Dendritic cell treated with granulocyte-macrophage colony-stimulating factor and Interleukin-4, amounts not matched to agents 40 ng/mL and 50 ng/mL, for 4 days (primary cell): ENCODE results near the gene GHRH.

Experiments
- H3K27ac Mint-ChIP-seq: one replicate; pipeline ENCODE4 v1.8.0; 2022; ENCODE audit warnings: mild to moderate bottlenecking, mixed read lengths
- H3K27me3 Mint-ChIP-seq: one replicate; pipeline ENCODE4 v1.8.0; 2022; ENCODE audit warnings: mild to moderate bottlenecking, mixed read lengths
- H3K36me3 Mint-ChIP-seq: one replicate; pipeline ENCODE4 v1.8.0; 2022; ENCODE audit warnings: low read depth, mixed read lengths
- H3K4me1 Mint-ChIP-seq: one replicate; pipeline ENCODE4 v1.8.0; 2022; ENCODE audit warnings: low read depth, mixed read lengths
- H3K4me3 Mint-ChIP-seq: one replicate; pipeline ENCODE4 v1.8.0; 2022; ENCODE audit warnings: mild to moderate bottlenecking, moderate library complexity, mixed read lengths
- H3K9me3 Mint-ChIP-seq: one replicate; pipeline ENCODE4 v1.8.0; 2022; ENCODE audit warnings: mixed read lengths
- intact Hi-C: fragments of 100-400 bp; cut with micrococcal nuclease; formaldehyde crosslinking; loops from one replicate; pipeline ENCODE4 v1.15.0; 2022

The GHRH gene

DNA sequence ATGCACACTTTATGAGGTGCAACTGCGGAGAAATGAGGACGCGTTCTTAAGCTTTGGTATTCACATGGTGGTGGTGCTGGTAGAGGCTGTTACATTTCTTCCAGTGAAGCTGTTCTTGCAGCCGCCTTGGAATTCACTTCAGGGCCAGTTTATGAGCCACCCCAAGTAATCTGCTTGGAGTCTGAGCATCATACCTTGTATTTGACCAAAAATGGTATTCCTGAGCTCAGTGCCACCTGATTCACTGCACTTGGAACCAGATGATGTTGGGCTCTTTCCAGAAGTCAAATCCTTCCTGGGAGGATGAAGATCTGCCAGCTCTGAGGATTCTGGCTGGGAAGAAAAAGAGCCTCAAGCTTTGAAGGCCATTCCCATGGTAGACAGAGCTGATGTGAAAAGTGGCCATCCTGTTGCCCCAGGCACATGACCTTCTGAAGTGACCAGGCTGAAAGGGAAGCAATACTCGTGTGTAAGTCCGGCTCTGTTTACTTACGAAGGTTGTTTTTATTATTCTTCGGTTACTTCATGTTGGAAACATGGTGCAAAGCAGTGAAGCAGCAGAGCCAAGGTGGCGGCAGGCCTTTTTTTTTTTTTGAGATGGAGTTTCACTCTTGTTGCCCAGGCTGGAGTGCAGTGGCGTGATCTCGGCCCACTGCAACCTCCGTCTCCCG, 35.6 kb upstream of the GHRH start:
- H3K4me1 Mint-ChIP-seq, result peaks cover 59% of the 10 kb centered on the region
- H3K27me3 Mint-ChIP-seq, result no peaks in the 10 kb centered on the region
- peaks cover 65% of the 10 kb centered on the region for H3K36me3 Mint-ChIP-seq
- H3K27ac Mint-ChIP-seq, result peak overlapping the region; percentile 30
- intact Hi-C loops, result no loop called here
- no peak overlapping the region for H3K4me3 Mint-ChIP-seq
- peaks cover 8% of the 10 kb centered on the region for H3K9me3 Mint-ChIP-seq

DNA sequence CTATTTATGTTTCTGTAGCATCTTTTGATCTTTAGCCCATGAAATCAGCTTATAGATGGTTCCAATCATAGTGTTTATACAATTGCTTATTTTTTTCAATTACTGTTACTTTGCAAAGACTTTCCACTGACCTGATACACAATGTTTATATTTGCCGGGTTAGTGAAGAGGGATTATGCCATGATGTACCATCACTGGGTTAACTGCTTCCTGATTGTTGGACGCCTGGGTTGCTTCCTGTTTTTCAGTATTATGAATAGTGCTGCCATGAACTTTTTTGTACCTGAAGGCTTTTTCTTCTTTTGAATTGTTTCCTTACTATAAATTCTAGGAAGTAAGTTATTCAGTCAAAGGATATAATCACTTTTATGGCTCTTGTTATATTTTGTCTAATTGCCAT, 34.8 kb upstream of the GHRH start:
- Mint-ChIP-seq H3K9me3 (peaks cover 8% of the 10 kb centered on the region), H3K27me3 (no peaks in the 10 kb centered on the region), H3K4me1 (peaks cover 68% of the 10 kb centered on the region), H3K27ac (peak overlapping the region; percentile 30), H3K36me3 (peaks cover 65% of the 10 kb centered on the region), H3K4me3 (no peak overlapping the region)
- intact Hi-C loops, result no loop called here

DNA sequence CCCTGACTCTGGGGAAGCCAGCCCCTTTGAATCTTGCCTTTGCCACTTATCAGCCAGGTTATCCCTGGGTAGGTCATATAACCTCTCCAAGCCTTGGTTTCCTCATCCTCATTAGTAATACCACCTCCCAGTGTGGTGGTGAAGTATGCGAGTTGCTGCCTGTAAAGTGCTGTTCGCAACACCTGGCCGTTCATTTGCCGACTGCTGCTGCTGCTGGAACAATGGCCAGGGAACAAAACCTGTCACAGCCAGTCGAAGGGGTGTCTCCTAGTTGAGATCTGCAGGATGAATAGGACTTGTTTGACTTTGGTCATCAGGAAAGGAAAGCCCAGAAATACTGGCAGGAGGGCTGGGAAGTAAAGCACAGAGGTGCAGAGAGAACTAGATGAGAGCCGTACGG, 34.0 kb upstream of the GHRH start:
- intact Hi-C loops, result no loop called here
- H3K4me1 Mint-ChIP-seq, result peaks cover 71% of the 10 kb centered on the region

DNA sequence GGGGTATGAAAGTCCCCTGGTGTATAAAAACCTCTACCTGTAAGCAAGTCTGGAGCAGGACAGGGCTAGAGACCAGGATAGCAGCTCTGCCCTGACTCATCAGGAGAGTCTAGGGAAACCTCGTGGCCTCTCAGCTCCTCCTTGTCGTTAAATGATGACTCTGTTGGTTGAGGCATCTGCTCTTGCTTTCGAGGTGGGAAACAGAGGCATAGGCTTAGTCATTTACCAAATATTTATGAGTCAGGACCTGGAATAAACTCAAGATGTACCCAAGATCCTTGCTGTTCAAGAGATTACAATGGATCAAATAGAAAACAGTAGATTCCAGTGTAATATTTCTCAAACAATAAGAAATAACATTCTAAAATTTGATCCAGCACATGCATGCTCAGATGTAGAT, 33.4 kb upstream of the GHRH start:
- intact Hi-C loops, result no loop called here
- peaks cover 54% of the 10 kb centered on the region for H3K36me3 Mint-ChIP-seq
- H3K27me3 Mint-ChIP-seq, result no peaks in the 10 kb centered on the region
- peaks cover 8% of the 10 kb centered on the region for H3K9me3 Mint-ChIP-seq
- no peak overlapping the region for H3K4me3 Mint-ChIP-seq
- peak overlapping the region; percentile 94 for H3K27ac Mint-ChIP-seq
- H3K4me1 Mint-ChIP-seq, result peaks cover 67% of the 10 kb centered on the region

More for the DNA sequence above, 34.0 kb upstream of the GHRH start:
- H3K4me3 Mint-ChIP-seq, result no peak overlapping the region
- H3K36me3 Mint-ChIP-seq, result peaks cover 60% of the 10 kb centered on the region
- H3K9me3 Mint-ChIP-seq, result peaks cover 8% of the 10 kb centered on the region
- H3K27ac Mint-ChIP-seq, result peak overlapping the region; percentile 24
- H3K27me3 Mint-ChIP-seq, result no peaks in the 10 kb centered on the region

DNA sequence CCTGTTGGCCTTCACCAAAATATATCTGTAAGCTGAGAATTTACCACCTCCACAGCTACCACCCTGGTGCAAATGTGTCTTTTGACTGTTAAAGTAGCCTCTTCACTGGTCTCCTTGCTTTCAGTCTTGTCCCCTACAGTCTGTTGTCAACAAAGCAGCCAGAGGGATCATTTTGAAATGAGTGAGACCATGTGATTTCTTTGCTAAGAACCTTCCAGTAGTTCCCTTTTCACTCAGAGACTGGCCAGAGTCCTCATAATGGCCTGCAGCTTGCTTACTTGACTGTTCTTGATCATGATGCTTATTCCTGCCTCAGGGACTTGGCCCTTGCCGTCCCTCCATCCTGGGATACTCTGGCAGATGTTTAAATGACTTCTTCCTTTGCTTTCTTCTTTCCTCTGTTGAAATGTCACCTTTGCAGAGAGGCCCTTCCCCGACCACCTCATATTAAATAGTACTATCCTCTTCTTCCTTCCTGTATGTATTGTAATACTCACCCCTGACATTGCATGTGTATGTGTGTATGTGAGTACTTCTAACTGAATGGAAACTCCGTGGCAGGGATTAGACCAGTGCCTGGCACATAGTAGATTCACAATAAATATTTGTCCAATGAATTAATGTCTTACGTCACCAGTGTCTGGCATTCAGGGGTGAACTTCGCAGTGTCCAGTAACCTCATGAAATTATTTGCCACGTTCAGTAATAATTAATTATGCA, 32.8 kb upstream of the GHRH start:
- Mint-ChIP-seq H3K4me1 (peaks cover 61% of the 10 kb centered on the region), H3K4me3 (peak overlapping the region; percentile 5), H3K27me3 (no peaks in the 10 kb centered on the region), H3K9me3 (peaks cover 8% of the 10 kb centered on the region), H3K36me3 (peaks cover 48% of the 10 kb centered on the region), H3K27ac (peak overlapping the region; percentile 94)
- intact Hi-C loops, result loop anchor here (5.0 kb wide), 1 partner anchor 88 kb away; no protein-coding TSS in a partner anchor

DNA sequence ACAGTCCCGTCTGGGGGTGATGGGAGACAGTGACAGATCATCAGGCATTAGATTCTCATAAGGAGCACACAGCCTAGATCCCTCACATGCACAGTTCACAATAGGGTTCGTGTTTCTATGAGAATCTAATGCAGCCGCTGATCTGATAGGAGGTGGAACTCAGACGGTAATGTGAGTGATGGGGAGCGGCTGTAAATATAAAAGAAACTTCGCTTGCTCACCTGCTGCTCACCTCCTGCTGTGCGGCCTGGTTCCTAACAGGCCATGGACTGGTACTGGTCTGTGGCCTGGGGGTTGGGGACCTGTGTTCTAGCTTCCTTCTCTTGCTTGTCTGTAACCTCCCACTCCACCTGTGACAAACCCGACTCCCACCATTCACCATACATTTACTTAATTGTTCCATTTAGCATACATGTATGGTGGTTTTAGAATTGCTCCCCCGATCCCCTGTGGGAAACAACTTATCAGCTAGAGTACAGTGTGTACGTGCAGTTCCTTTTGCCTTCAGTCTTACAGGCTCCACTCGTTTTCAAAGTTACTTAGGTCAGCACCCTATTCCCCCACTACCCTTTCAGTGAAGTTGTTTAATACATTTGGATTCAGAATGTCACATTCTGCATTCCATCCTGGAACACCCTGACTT, 31.8 kb upstream of the GHRH start:
- Mint-ChIP-seq H3K27me3 (no peaks in the 10 kb centered on the region), H3K4me1 (peaks cover 60% of the 10 kb centered on the region), H3K36me3 (peaks cover 40% of the 10 kb centered on the region), H3K27ac (peak overlapping the region; percentile 94), H3K9me3 (peaks cover 8% of the 10 kb centered on the region), H3K4me3 (peak overlapping the region; percentile 9)
- intact Hi-C loops, result loop anchor here (5.0 kb wide), 1 partner anchor 89 kb away; no protein-coding TSS in a partner anchor

DNA sequence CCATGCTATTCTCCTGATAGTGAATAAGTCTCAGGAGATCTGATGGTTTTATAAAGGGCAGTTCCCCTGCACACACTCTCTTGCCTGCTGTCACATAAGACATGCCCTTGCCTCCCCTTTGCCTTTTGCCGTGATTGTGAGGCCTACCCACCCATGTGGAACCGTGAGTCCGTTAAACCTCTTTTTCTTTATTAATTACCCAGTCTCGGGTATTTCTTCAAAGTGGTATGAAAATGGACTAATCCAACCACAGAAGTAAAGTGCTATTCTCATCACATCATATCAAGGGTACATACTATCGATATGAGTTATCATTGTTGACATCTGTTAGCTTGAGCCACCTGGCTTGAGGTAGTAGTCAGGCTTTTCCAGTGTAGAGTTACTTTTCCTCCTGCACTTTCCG, 30.1 kb upstream of the GHRH start:
- H3K4me1 Mint-ChIP-seq, result peaks cover 71% of the 10 kb centered on the region
- H3K27ac Mint-ChIP-seq, result peak overlapping the region; percentile 94
- intact Hi-C loops, result loop anchor here (5.0 kb wide), 1 partner anchor 91 kb away; no protein-coding TSS in a partner anchor

DNA sequence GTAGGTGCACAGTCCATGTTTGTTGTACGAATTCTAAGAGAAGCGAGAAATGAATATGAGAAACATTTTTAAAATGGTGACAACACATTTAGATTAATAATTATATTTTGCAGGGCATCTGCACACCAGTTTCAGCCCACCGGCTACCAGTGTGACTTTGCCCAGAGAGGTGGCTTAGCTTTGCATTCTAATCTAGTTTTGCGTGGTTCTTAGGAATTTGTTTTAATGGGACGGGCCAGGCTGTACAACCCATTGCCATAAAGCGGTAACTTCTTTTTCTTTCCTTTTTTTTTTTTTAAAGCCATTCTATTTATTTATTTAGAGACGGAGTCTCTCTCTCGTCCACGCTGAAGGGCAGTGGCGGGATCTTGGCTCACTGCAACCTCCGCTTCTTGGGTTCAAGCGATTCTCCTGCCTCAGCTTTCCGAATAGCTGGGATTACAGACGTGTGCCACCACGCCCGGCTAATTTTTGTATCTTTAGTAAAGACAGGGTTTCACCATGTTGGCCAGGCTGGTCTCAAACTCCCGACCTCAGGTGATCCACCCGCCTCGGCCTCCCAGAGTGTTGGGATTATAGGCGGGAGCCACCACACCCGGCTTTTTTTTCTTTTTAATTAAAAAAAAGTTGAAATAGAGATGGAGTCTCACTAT, 28.7 kb upstream of the GHRH start:
- peaks cover 17% of the 10 kb centered on the region for H3K9me3 Mint-ChIP-seq
- H3K27ac Mint-ChIP-seq, result peak overlapping the region; percentile 94
- intact Hi-C loops, result loop anchor here (5.0 kb wide), 1 partner anchor 92 kb away; no protein-coding TSS in a partner anchor
- peak overlapping the region; percentile 80 for H3K4me3 Mint-ChIP-seq
- no peaks in the 10 kb centered on the region for H3K27me3 Mint-ChIP-seq
- H3K4me1 Mint-ChIP-seq, result peaks cover 64% of the 10 kb centered on the region
- peaks cover 29% of the 10 kb centered on the region for H3K36me3 Mint-ChIP-seq

More for the DNA sequence above, 30.1 kb upstream of the GHRH start:
- H3K27me3 Mint-ChIP-seq, result no peaks in the 10 kb centered on the region
- peaks cover 29% of the 10 kb centered on the region for H3K36me3 Mint-ChIP-seq
- H3K9me3 Mint-ChIP-seq, result peaks cover 17% of the 10 kb centered on the region
- H3K4me3 Mint-ChIP-seq, result no peak overlapping the region

DNA sequence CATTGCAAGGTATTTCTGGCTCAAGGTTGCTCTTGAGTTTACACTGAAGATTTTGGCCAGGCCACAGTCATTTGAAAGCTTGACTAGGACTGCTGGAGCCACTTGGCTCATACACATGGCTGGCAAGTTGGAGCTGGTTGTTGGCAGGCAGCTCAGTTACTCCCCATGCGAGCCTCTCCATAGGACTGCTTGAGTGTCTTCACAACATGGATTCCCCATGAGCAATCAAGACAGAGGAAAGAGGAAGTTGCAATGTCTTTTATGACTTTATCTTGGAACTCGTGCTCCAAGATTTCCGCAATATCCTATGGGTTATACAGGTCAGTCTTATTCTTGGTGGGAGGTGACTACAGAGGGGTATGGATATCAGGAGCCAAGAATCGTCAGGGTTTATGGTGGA, 26.5 kb upstream of the GHRH start:
- H3K4me1 Mint-ChIP-seq, result peaks cover 44% of the 10 kb centered on the region
- H3K27me3 Mint-ChIP-seq, result no peaks in the 10 kb centered on the region
- H3K27ac Mint-ChIP-seq, result peak overlapping the region; percentile 94
- intact Hi-C loops, result loop anchor here (2.0 kb wide), 1 partner anchor 17 kb away; no protein-coding TSS in a partner anchor
- H3K9me3 Mint-ChIP-seq, result peaks cover 9% of the 10 kb centered on the region
- H3K4me3 Mint-ChIP-seq, result no peak overlapping the region
- peaks cover 18% of the 10 kb centered on the region for H3K36me3 Mint-ChIP-seq

DNA sequence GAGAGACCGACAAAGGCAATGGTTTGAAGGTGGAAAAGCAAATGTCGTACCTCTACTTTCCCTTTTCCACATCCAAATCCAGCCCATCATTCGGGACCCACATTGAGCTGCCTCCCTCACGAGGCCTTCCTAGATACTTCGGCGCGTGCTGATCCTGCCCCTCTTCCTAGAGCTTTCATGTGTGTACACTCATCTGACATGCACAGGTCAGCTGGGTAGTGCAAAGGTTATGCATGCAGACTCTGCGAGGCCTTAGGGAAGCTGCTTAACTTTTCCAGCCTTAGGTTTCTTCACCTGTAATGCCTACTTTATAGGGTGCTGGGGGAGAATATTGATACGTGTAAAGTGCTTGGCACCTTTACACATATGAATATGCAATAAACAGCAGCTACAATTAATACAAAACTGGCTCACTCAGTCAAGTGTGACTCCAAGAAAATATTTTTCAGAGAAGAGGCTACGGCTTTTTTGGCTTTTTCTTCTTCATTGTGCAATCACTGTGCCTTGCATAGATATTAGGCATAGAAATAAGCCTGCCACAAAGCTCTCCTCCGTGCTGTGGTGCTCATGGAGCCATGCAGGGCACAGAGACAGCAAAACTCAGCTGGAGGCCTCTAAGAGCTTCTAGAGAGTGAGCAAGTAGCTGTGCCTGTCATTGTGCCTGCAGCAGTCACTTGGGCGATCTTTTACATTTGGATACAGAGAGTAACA, 24.2 kb upstream of the GHRH start:
- Mint-ChIP-seq H3K27me3 (no peaks in the 10 kb centered on the region), H3K4me3 (no peak overlapping the region), H3K27ac (peak overlapping the region; percentile 32), H3K4me1 (peaks cover 26% of the 10 kb centered on the region), H3K36me3 (no peaks in the 10 kb centered on the region), H3K9me3 (peaks cover 9% of the 10 kb centered on the region)
- intact Hi-C loops, result no loop called here

DNA sequence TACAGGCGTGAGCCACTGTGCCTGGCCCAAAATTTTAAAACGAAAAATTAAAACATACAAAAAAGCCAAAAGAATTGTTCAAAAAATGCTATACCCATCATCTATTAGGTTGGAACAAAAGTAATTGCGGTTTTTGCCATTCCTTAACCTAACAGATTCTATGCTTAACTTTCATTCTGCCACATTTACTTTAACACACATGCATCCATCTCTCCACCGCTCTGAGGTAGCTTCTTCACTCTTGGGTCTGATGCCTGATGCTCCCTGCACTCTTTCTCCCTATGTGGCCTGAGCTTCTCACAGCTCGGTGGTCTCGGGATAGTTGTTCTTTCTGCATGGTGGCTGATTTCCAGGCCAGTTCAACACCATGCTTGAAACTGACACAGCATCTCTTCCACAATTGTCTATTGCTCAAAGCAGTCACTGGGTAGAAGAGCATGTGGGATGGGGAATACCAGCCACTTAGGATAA, 23.1 kb upstream of the GHRH start:
- peaks cover 26% of the 10 kb centered on the region for H3K4me1 Mint-ChIP-seq
- intact Hi-C loops, result no loop called here
- H3K27ac Mint-ChIP-seq, result no peak overlapping the region
- H3K36me3 Mint-ChIP-seq, result no peaks in the 10 kb centered on the region
- peaks cover 9% of the 10 kb centered on the region for H3K9me3 Mint-ChIP-seq
- no peak overlapping the region for H3K4me3 Mint-ChIP-seq
- H3K27me3 Mint-ChIP-seq, result no peaks in the 10 kb centered on the region

DNA sequence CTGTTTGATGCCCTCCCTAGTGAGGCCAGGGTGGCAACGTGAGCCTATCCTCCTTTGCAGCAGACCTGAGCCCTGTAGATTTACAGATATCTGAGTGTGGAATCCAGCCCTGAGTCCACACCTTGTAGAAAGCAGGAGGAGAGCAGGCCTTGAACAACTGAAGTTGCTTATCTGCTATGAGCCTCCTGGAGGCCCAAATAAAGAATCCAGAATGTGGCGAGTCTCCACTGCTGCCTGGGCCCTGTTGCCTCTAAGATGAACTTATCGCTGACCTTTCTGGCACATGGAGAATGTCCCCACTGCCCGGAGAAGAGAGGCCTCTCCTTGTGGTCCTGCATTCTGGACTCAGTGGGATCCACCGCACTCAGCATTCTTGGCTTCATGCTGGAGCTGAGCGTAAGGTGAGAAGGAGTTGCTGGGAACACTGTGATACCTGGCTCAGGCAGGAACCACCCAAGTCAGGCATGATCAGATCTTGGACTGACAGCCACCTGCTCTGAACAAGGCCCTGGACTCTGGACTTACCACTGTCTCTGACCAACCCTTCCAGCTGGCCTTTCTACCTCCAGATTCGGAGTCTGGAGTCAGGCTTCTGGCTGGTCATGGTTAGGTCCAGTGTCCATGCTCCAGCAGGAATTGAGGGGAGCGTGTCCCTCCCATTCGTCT, 22.0 kb upstream of the GHRH start:
- intact Hi-C loops, result no loop called here
- H3K4me1 Mint-ChIP-seq, result peaks cover 25% of the 10 kb centered on the region
- H3K27ac Mint-ChIP-seq, result no peak overlapping the region
- no peaks in the 10 kb centered on the region for H3K27me3 Mint-ChIP-seq
- H3K9me3 Mint-ChIP-seq, result peaks cover 9% of the 10 kb centered on the region
- no peak overlapping the region for H3K4me3 Mint-ChIP-seq
- no peaks in the 10 kb centered on the region for H3K36me3 Mint-ChIP-seq

DNA sequence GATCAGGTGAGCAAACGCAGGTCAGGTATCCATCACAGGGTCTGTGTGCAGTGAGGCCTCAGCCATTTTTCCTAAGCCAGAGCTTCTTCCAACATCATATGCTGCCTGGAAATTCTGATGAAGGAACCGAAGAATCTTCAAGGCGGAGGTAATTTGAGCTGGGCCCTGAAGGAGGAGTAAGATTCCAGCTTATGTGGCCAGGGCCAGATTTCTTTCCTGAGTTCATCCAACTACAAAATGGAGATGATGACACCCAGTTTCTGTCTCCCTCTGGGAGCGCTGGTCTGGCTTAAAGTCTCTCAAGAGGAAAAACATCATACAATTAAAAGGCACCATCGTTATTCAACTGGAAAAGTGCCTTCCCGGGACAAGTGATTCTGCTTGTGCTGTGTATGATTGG, 20.9 kb upstream of the GHRH start:
- intact Hi-C loops, result no loop called here
- Mint-ChIP-seq H3K27me3 (no peaks in the 10 kb centered on the region), H3K4me1 (peaks cover 14% of the 10 kb centered on the region), H3K27ac (no peak overlapping the region), H3K9me3 (peaks cover 2% of the 10 kb centered on the region), H3K4me3 (no peak overlapping the region), H3K36me3 (no peaks in the 10 kb centered on the region)
